Left lobe of liver (tissue), 2 donors: ENCODE results near the gene CD9. TPM values are rescaled to one million over a fixed set of nuclear protein-coding genes. Genes with fewer than 3 reads are reported as not detected.
"Not testable (repeated sequence)": the region's sequence is repeated elsewhere in the genome, so short reads cannot be mapped to it uniquely, and the experiment has no call there.

Experiments used
- ATAC-seq: fragments of 200-7000 bp; cut with Tn5 transposase; one replicate; pipeline ENCODE4 v1.9.1; 2020; ENCODE audit warnings: mild to moderate bottlenecking, moderate library complexity
- DNase-seq: peaks from one replicate; pipeline ENCODE4 v3.0.0-alpha.2; 2020; ENCODE audit warnings: low spot score
- total RNA-seq: library from RNA; stranded (reverse); gene quantifications from one replicate; pipeline ENCODE4 v1.2.1, GENCODE V29; 2021
- donor health status: DM: no; HTN: no; CAD: no; lungs with moderate emphysema.
- donor health status: DM: no; HTN: yes; CAD: no.

Gene CD9
- total RNA-seq, 1 donor from 2014 or later = 21.2 TPM

DNA sequence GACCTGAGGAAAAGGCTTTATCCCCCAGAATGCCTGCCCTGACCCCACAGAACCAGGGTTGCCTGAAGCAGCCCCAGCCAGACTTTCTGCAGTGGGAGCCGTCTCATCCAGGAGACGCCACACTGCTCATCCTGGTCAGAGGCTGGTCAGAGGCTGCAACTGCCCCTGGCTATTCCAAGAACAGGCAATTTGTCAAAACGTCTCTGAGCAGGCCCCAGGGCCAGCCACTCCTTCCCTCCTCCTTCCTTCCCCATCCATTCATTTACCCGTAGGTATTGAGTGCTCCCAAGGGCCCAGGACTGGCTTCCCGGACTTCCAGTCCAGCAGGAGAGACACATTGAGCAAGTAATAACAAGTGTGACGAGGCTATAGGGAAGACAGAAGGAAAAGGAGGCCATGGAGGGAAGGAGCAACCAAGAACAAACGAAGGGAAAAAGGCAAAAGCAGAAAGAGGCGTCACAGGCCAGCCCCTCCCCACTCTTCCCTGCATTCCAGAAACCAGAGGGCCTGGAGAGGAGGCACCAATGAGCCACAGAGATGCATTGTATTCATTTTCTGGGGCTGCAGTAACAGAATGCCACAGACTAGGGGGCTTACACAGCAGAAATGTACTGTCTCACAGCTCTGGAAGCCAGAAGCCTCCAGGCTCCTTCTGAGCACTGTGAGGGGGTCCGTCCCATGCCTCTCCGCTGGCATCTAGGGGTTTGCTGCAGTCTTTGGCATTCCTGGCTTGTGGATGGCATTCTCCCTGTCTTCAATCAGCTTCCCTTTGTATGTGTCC lies 21.0 kb upstream of the CD9 start:
- DNase-seq (no peak), ATAC-seq (no peak)

DNA sequence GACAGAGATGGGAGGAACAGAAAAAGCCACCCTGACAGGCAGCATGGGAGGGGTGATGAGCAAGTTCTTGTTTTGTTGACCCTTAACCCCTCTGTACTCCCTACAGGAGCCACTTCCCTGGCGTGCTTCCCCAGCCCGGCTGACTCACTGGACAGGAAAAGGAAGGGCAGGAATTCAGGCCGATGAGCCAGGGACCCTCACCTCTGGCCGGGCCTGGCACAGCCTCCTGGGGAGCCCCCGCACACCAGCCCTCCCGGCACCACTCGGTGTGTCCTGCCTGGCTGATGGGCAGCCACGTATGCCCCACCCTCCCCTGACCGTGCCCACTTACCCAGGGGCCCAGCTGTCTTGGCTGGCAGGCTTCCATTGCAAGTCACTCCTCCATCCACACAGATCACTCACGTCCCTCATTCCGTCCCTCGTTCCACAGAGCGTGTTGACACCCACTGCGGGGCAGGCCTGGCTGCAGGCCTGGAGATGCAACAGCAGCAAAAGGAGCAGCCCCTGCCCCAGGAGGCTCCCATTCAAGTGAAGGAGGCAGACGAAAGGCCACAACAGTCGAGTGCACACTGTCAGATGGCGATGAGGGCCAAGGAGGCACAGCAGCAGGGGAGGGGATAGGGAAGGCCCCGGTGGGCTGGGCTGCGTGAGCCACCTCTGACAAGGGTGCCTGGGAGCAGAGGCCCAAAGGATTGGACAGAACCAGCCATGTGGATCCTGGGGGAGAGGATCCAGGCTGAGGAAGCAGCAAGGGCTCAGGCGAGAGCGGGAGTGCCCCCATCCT lies 19.7 kb upstream of the CD9 start:
- peak; percentile 62 for DNase-seq
- peak; percentile 4 for ATAC-seq

DNA sequence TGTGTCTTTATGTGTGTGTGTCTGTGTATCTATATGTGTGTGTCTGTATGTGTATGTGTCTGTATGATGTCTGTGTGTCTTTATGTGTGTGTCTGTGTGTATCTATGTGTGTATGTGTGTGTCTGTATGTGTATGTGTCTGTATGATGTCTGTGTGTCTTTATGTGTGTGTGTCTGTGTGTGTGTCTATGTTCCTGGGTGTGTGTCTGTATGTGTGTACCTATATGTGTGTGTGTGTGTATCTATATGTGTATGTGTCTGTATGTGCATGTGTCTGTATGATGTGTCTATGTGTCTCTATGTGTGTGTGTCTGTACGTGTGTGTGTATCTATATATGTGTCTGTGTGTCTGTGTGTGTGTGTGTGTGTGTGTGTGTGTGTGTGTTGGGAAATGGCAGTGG lies 19.0 kb upstream of the CD9 start:
- DNase-seq (no peak), ATAC-seq (no peak)

DNA sequence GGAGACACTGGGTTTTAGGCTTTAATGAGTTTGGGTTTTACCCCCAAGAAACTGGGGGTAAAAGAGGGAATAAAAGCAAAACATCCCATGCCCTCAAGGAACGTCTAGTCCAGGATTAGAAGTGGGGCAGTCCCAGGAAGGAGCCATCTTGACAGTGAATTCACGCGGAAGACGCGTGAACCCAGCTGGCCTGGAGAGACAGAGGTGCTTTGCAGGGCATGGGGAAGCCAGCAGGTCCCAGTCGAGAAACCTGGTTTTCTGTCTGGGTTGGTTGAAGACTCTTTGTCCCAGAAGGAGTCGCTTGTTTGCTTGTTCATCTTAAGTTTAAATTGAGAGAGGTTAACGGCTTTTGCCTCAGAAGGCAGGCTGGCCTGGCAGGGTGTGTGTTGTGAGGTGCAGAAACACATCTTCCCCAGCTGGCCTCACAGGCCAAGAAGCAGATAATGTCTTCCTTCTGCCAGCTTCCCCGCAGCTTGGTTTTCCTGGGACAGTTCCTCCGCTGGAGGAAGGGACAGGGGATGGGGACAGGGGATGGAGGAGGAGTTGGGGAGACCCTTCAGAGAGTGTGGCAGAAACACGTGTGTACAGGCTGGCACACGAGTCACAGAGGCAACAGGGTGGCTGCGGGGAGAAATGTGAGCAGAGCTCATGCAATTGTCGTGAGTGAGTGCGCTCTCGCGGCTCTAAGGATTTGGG lies 18.5 kb upstream of the CD9 start:
- DNase-seq (no peak), ATAC-seq (no peak)

DNA sequence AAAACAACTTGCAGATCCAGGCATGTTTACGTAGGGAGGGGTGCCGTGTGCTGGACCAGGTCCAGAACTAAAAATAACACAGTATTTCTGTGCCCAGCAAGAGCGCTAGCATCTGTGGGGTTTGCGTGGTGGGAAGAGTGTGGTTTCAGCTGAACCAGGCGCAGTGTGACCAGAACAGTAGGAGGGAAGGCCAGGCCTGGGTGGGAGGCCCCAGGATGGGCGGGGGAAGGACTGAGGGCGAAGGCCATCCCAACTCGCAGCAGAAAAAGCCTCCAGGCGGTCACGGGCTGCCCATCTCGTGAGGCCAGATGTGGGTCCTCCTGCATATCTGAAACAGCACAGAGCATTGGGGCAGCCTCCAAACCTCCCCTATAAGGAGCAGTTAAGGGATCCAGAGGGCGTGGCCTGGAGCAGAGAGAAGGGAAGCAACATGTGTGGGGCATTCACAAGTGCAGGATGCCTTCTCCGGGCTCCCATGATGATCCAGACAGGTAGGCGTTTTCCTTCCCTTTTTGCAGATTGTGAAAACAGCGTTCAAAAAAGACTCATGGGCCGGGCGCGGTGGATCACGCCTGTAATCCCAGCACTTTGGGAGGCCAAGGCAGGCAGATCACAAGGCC lies 17.8 kb upstream of the CD9 start:
- DNase-seq (peak; percentile 79), ATAC-seq (peak; percentile 59)

DNA sequence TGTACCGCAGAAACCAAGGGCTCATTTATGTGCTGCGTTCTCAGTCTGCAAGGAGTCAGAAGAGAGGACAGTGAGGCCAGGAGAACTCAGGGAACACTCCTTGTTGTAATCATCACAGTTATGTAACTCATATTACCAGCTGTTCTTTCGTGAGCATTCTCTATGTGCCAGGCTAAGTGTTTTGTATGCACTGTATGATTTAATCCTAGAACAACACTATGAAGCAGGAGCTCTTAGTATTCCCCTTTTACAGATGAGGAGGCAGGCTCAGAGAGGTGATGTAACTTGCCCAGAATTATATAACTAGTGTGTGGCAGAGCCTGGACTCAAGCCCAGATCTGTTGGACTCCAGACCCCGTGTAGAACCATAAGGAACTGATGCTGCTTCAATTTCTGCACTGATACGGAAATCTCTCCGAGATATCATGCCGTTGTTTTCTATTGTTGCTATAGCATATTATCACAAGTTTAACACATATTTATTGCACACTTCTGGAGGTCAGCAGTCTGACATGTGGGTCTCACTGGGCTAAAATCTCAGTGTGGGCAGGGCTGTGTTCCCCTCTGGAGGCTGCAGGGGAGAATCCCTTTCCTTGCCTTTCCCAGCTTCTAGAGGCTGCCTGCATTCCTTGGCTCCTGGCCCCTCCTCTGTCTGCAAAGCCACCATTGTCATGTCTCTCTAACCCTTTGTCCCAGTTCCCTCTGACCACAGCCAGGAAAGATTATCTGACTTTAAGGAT lies 16.3 kb upstream of the CD9 start:
- DNase-seq (peak; percentile 86), ATAC-seq (peak; percentile 62)

DNA sequence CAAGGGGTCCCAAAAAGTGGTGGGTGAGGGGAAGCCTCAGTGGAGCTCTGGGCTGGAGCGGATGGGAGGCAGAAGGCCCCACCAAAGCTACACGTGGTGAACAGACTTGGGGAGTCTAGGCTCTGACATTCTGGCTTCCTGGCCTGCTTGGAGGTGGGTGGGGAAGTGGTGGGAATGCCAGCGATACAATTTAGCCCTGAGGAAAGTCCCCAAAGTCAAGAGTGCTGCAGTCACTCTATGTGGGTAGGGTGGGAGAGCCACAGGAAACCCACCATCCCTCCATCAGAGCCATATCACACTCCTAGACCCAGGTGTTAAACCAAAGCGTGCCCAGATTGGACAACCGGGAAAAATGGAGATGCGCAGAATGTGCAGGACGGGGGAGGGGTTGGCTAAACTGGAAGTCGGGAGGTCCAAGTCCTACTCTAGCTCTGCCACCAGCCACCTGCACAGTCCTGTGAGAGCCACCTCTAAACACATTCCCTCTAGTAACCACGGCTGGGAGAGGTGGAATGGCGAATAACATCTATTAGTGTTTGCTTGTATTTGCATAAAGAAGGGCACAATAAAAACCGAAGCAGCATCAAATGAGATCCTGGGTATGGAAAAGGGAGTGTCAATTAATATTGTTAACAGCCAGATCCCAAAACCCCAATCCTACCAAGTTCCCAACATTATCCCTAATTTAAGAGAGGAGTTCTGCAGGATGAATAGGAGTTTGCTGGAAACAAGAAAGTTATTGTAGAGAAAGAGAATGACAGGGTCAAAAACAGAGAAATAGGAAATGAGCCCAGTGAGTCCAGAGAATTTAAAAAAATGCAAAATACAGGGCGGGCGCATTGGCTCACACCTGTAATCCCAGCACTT lies 14.0 kb upstream of the CD9 start:
- DNase-seq = no peak

DNA sequence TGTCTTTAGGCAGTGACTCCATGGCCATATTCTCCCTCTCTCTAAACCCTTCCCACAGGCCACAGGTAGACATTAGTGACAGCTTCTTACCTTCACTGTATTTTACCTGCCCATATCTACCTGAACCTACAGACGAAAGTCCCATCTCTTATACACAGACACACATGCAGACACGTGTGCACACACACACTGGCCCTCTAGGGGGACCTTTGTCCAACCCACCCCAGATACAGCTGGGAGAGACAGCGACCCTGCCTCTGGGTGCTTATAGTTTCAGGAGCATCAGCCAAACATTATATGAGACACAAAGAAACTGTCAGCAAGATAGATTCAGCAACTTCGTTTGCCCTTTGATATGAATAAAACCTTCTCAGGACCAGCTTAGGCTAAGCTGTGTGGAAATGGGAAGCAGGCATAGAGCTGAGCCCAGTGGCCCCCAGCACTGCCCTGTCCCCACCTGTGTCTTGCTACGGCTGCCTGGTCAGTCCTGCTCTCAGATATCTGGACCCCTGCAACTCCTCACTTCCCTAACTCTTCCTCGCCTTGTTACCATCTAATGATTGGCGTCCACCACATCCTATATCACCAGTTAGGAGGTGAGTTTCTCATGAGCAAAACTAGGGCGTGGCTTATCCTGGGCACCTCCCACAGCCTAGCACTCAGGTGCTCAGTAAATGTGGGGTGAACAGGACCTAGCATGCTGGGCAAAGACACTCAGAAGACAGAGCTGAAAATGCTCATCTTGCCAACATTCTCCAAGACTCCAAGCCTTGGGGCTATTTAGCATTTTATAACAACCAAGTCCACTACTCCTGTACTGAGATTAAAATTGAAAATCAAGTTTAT lies 12.0 kb upstream of the CD9 start:
- no peak for DNase-seq
- ATAC-seq = no peak

More for the DNA sequence above, 14.0 kb upstream of the CD9 start:
- ATAC-seq = no peak

DNA sequence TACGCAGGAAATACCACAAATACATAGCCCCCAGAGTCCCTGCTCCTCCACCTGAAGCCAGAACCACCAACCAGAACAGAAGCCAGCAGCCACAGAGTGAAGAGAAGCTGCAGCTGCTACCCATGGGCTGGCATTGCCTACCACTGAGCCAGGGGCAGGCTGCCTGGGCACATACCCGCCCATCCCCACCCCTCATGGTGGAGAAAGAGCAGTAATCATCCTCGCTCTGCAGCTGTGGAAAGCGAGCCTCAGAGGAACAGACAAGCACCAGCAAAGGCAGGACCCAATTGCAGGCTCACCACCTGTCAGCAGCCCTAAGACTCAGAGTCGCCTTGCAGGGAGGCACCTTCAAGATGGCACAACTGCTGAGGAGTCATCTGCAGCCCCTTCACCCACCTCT lies 11.2 kb upstream of the CD9 start:
- no peak for DNase-seq
- no peak for ATAC-seq

DNA sequence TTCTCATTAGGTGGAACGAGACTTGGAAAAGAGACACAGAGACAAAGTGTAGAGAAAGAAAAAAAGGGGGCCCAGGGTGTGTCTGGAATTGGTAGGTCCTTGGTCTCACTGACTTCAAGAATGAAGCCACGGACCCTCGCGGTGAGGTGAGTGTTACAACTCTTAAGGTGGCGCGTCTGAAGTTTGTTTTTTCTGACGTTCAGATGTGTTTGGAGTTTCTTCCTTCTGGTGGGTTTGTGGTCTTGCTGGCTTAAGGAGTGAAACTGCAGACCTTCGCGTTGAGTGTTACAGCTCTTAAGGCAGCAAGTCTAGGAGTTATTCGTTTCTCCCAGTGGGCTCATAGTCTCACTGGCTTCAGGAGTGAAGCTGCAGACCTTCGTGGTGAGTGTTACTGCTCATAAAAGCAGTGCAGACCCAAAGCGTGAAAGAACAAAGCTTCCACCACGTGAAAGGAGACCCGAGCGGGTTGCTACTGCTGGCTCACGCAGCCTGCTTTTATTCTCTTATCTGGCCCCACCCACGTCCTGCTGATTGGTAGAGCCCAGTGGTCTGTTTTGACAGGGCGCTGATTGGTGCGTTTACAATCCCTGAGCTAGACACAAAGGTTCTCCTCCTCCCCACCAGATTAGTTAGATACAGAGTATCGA lies 10.1 kb upstream of the CD9 start:
- not testable (repeated sequence) for DNase-seq, ATAC-seq

DNA sequence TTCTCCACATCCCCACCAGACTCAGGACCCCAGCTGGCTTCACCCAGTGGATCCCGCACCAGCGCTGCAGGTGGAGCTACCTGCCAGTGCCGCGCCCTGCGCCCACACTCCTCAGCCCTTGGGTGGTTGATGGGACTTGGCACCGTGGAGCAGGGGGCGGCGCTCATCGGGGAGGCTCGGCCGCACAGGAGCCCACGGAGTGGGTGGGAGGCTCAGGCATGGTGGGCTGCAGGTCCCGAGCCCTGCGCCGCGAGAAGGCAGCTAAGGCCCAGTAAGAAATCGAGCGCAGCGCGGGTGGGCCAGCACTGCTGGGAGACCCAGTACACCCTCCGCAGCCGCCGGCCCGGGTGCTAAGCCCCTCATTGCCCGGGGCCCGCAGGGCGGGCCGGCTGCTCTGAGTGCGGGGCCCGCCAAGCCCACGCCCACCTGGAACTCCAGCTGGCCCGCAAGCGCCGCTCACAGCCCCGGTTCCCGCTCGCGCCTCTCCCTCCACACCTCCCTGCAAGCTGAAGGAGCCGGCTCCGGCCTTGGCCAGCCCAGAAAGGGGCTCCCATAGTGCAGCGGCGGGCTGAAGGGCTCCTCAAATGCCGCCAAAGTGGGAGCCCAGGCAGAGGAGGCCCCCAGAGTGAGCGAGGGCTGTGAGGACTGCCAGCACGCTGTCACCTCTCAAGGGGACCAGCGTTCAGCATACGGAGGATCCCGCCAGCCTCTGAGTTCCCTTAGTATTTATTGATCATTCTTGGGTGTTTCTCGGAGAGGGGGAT lies 9.3 kb upstream of the CD9 start:
- not testable (repeated sequence) for DNase-seq, ATAC-seq

DNA sequence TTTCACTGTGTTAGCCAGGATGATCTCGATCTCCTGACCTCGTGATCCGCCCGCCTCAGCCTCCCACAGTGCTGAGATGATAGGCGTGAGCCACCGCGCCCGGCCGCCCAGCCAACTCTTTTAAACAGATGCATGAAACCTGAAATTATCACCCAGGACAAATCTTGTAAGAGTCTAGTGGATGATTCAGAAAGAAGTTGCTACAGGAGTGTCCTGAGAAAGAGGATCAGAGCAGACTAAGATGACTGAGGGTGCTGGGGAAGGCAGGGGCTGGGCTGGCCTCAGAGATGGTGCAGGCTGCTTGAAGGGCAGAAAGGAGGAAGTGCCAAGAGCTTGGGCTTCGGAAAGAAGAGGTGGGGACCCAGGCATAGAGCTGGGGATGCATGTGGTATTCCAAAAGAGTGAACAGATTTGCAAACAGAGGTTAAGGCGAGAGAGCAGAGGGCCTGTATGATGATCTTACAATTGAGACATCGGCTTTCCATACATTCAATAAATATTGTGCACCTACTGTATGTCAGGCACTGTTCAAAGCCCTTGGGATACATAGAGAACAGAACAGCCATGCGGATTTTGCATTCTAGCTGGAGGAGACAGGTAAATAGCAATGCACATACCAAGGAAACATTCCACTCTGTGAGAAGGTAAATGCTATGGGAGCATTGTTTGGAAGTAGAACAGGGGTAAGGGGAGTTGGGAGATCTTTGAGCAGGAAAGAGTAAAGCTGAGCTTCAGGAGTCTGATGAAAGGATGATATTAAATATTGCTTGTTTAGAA lies 7.4 kb upstream of the CD9 start:
- ATAC-seq = no peak

DNA sequence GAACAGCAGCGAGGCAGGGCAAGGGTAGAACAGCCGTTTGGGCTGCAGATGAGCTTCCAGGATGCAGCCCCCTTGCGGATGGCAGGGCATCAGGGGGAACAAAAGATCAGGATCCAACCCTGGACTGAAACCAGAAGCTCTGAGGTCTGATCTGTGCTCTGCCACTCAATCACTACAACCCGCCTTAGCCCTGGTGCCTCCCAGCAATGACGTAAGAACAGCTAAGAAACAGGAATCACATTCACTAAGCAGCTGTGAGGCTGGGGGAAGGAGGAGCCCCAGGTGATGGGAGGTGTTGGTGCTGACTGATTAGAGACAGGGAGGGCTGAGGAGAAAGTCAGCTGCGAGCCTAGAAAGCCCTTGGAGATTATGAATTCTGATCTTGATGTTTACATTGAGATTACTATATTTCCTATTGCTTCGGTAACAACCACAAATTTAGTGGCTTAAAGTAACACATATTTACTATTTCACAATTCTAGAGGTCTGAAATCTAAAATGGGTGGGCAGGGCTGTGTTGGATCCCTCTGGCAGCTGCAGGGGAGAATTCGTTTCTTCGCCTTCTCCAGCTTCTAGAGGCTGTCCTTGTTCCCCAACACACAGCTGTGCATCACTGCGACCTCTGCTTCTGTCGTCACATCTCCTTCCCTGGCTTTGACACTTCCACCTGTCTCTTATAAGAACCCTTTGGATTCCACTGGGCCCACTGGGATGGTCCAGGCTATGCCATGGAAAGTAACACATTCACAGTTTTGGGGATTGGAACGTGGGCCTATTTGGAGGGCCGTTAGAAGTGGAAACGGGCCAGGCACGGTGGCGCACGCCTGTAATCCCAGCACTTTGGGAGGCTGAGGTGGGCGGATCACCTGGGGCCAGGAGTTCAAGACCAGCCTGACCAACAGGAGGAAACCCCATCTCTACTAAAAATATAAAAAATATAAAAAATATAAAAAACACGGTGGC lies 6.1 kb upstream of the CD9 start:
- DNase-seq (no peak), ATAC-seq (no peak)

More for the DNA sequence above, 7.4 kb upstream of the CD9 start:
- DNase-seq = no peak

DNA sequence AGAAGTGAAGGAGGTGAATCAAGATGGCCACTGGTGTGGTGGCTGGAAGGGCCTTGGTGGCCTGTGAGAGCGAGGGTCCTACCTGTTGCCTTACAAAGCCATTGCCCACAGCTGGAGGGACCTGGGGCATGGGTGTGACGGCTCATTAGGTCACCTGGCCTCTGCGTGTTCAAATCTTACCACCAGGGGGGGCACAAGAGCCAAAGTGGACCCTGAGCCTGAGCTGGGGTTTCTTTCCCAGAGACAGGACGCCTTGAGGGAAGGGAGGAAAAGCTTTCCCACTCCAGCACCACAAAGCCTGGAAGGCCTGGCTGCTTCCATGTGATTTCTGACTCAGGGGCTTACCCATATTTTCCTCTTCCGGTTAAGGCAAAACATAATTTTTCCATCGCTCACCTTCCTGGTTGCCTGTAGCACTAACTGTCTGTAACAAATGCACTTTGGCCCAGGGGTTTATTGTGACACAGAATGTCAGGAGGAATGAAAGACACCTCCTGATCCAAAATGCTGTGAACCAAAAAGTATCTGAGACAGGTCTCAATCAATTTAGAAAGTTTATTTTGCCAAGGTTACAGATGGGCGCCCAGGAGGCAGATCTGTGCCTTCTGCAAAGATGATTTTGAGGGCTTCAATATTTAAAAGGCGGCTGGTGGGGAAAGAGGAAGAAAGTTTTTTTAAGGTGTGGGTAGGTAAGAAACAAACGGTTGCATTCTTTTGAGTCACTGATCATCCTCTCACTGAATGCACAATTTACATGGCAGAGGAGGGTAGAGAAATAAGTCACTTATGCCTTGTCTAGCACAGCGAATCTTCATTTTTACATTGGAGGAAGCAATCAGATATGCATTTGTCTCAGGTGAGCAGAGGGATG lies 4.3 kb upstream of the CD9 start:
- DNase-seq = peak; percentile 90
- peak; percentile 92 for ATAC-seq
